ENCODE data around the gene F11. TPM values are rescaled to one million over a fixed set of nuclear protein-coding genes. Genes with fewer than 3 reads are reported as not detected.
"Not testable (repeated sequence)": the region's sequence is repeated elsewhere in the genome, so short reads cannot be mapped to it uniquely, and the experiment has no call there.

The F11 gene
- total and polyA plus RNA-seq, 4 donors: 2.8 to 12.9 (median 6.7) TPM

DNA sequence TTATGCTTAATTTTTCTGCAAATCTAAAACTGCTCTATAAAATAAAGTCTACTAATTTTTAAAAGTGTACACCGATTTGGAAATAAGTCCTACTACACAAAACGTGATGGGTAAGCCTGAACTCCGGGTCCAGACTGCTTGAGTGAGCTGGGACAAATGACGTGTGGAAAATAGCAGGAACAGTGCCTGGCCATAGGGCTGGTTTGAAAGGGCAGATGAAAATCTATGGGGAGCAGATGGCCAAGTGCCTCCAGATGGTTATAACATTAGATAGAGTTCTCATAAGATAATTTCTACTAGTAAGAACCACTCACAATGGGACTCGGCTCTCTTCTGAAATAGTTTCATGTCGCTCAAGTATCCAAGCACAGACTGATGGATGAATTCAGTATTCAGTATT is 52.5 kb downstream of the F11 start:
- DNase-seq (peak; percentile 32 to 64 (median 48)), ATAC-seq (ENCODE audit: insufficient read depth, low FRiP score) (no peak)
- WGBS, 2 donors: 63 to 75% methylated on average over 6 of the region's 6 CpGs

DNA sequence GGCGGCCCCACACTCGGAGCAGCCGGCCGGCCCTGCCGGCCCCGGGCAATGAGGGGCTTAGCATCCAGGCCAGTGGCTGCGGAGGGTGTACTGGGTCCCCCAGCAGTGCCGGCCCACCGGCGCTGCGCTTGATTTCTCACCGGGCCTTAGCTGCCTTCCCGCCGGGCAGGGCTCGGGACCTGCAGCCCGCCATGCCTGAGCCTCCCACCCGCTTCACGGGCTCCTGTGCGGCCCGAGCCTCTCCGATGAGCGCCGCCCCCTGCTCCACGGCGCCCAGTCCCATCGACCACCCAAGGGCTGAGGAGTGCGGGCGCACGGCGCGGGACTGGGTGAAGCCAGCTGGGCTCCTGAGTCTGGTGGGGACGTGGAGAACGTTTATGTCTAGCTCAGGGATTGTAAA is 58.7 kb downstream of the F11 start:
- DNase-seq; H3K4me1 ChIP-seq (ENCODE audit: control insufficient read depth in 5 of 5, insufficient read depth in 5 of 5, low read length in 5 of 5); H3K9ac ChIP-seq (ENCODE audit: insufficient read depth in 1 of 2, low read length in 2 of 2); ATAC-seq (ENCODE audit: insufficient read depth, low FRiP score); H3K9me3 ChIP-seq (ENCODE audit: control insufficient read depth in 4 of 4, insufficient read depth in 3 of 4, low read length in 3 of 4); H3K27me3 ChIP-seq (ENCODE audit: control insufficient read depth in 3 of 3, insufficient read depth in 3 of 3, low read length in 2 of 3); H3K27ac ChIP-seq (ENCODE audit: low read depth in 1 of 2, low read length in 1 of 2); H3K36me3 ChIP-seq (ENCODE audit: control insufficient read depth in 4 of 4, insufficient read depth in 4 of 4, low read length in 4 of 4); H3K4me3 ChIP-seq: not testable (repeated sequence)
- WGBS, 2 donors: 93 to 95% methylated on average over 26 to 33 of the region's 33 CpGs

More for the DNA sequence above, 52.5 kb downstream of the F11 start:
- Histone ChIP-seq H3K9me3 (ENCODE audit: control insufficient read depth in 4 of 4, insufficient read depth in 3 of 4, low read length in 3 of 4) (no peaks in the 10 kb centered on the region), H3K27ac (ENCODE audit: low read depth in 1 of 2, low read length in 1 of 2) (no peak overlapping the region), H3K27me3 (ENCODE audit: control insufficient read depth in 3 of 3, insufficient read depth in 3 of 3, low read length in 2 of 3) (peaks cover 0 to 2% (median 0%) of the 10 kb centered on the region in 3 donors), H3K4me3 (no peak overlapping the region), H3K4me1 (ENCODE audit: control insufficient read depth in 5 of 5, insufficient read depth in 5 of 5, low read length in 5 of 5) (peaks cover 0 to 8% (median 0%) of the 10 kb centered on the region in 5 donors), H3K36me3 (ENCODE audit: control insufficient read depth in 4 of 4, insufficient read depth in 4 of 4, low read length in 4 of 4) (no peaks in the 10 kb centered on the region), H3K9ac (ENCODE audit: insufficient read depth in 1 of 2, low read length in 2 of 2) (no peak overlapping the region)
- TF ChIP-seq, protein P1, sequence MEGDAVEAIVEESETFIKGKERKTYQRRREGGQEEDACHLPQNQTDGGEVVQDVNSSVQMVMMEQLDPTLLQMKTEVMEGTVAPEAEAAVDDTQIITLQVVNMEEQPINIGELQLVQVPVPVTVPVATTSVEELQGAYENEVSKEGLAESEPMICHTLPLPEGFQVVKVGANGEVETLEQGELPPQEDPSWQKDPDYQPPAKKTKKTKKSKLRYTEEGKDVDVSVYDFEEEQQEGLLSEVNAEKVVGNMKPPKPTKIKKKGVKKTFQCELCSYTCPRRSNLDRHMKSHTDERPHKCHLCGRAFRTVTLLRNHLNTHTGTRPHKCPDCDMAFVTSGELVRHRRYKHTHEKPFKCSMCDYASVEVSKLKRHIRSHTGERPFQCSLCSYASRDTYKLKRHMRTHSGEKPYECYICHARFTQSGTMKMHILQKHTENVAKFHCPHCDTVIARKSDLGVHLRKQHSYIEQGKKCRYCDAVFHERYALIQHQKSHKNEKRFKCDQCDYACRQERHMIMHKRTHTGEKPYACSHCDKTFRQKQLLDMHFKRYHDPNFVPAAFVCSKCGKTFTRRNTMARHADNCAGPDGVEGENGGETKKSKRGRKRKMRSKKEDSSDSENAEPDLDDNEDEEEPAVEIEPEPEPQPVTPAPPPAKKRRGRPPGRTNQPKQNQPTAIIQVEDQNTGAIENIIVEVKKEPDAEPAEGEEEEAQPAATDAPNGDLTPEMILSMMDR (IDR thresholded peaks at IDR 0.05; ENCODE audit: control extremely low read depth, extremely low read depth): no peak

DNA sequence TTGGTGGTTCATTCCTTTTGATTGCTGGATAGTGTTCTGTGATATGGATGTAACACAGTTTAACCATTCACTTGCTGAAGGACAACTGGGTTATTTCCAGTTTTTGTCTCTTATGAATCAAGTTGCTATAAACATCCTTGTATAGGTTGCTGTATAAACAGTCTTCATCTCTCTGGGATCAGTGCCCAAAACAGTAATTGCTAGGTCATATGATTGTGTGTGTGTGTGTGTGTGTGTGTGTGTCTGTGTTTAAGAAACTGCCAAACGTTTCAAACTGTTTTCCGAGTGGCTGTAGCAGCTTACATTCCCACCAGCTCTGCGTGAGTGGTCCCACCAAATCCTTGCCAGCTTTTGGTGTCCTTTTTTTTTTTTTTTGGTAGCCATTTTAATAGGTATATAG is 60.4 kb downstream of the F11 start:
- Histone ChIP-seq H3K4me3 (no peak overlapping the region), H3K9me3 (ENCODE audit: control insufficient read depth in 4 of 4, insufficient read depth in 3 of 4, low read length in 3 of 4) (peaks cover 0 to 4% (median 3%) of the 10 kb centered on the region in 4 donors), H3K4me1 (ENCODE audit: control insufficient read depth in 5 of 5, insufficient read depth in 5 of 5, low read length in 5 of 5) (no peaks in the 10 kb centered on the region), H3K36me3 (ENCODE audit: control insufficient read depth in 4 of 4, insufficient read depth in 4 of 4, low read length in 4 of 4) (no peaks in the 10 kb centered on the region), H3K27ac (ENCODE audit: low read depth in 1 of 2, low read length in 1 of 2) (no peak overlapping the region), H3K9ac (ENCODE audit: insufficient read depth in 1 of 2, low read length in 2 of 2) (no peak overlapping the region), H3K27me3 (ENCODE audit: control insufficient read depth in 3 of 3, insufficient read depth in 3 of 3, low read length in 2 of 3) (no peaks in the 10 kb centered on the region)
- no peak for ATAC-seq (ENCODE audit: insufficient read depth, low FRiP score)
- 57 to 69% methylated on average over 3 of the region's 3 CpGs for WGBS, 2 donors
- TF ChIP-seq, protein P1 (IDR thresholded peaks at IDR 0.05; ENCODE audit: control extremely low read depth, extremely low read depth): no peak
- DNase-seq: peak; percentile 68 to 89 (median 86)

DNA sequence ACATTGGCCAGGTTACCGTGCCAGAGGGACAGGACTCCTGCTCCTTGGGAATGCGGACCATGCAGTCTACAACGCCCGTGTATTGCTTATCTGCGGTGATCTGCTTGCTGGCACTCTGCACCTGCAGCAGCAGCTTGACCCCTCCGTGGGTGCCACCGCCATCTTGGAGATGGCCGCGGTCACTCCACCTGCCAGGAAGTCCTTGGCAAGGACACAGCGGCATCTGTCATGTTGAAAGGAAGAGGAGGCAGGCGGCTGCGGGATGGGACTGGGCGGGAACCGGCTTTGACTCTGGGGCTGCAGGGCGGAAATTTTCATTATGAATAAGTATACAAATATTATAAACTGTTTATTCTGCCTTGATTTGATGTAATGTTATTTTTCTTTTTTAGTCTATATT is 63.4 kb downstream of the F11 start:
- Histone ChIP-seq H3K27me3 (ENCODE audit: control insufficient read depth in 3 of 3, insufficient read depth in 3 of 3, low read length in 2 of 3) (no peaks in the 10 kb centered on the region), H3K4me1 (ENCODE audit: control insufficient read depth in 5 of 5, insufficient read depth in 5 of 5, low read length in 5 of 5) (no peaks in the 10 kb centered on the region), H3K36me3 (ENCODE audit: control insufficient read depth in 4 of 4, insufficient read depth in 4 of 4, low read length in 4 of 4) (no peaks in the 10 kb centered on the region), H3K9me3 (ENCODE audit: control insufficient read depth in 4 of 4, insufficient read depth in 3 of 4, low read length in 3 of 4) (peaks cover 0 to 9% (median 3%) of the 10 kb centered on the region in 4 donors), H3K9ac (ENCODE audit: insufficient read depth in 1 of 2, low read length in 2 of 2) (no peak overlapping the region), H3K4me3 (no peak overlapping the region), H3K27ac (ENCODE audit: low read depth in 1 of 2, low read length in 1 of 2) (no peak overlapping the region)
- TF ChIP-seq, protein P1 (IDR thresholded peaks at IDR 0.05; ENCODE audit: control extremely low read depth, extremely low read depth): no peak
- WGBS, 2 donors: 87 to 91% methylated on average over 15 of the region's 15 CpGs
- ATAC-seq (ENCODE audit: insufficient read depth, low FRiP score) (no peak), DNase-seq (no peak)

Measured in lung (tissue), 12 donors.